Cardiac muscle cell (in vitro differentiated cells and primary cell): ENCODE measurements around the gene FHIT. TPM values are rescaled to one million over a fixed set of nuclear protein-coding genes. Genes with fewer than 3 reads are reported as not detected.

Experiments used
- DNase-seq, 2 donors: peaks; one replicate each; pipeline versions ENCODE4 v3.0.0 to v3.0.0-alpha.2; 2010 to 2017; ENCODE audit warnings: low read depth in 1 of 2, low spot score in 1 of 2
- H3K27ac ChIP-seq: fragments of 200-600 bp; sonication (generic); 2 replicates; pipeline ENCODE4 v1.5.1; 2016
- H3K27me3 ChIP-seq: fragments of 200-600 bp; sonication (generic); 2 replicates; pipeline ENCODE4 v1.6.0; 2016; ENCODE audit warnings: control low read depth
- H3K36me3 ChIP-seq: fragments of 200-600 bp; sonication (generic); 2 replicates; pipeline ENCODE4 v1.5.1; 2016; ENCODE audit warnings: control low read depth
- H3K4me1 ChIP-seq: fragments of 200-600 bp; sonication (generic); 2 replicates; pipeline ENCODE4 v1.8.1; 2017; ENCODE audit warnings: low read depth, mild to moderate bottlenecking, mixed run types
- H3K4me3 ChIP-seq: fragments of 200-600 bp; sonication (generic); 2 replicates; pipeline ENCODE4 v1.5.1; 2016; ENCODE audit warnings: mild to moderate bottlenecking
- H3K9me3 ChIP-seq: fragments of 200-600 bp; sonication (generic); 2 replicates; pipeline ENCODE4 v1.5.1; 2017; ENCODE audit warnings: low read depth, mild to moderate bottlenecking, control low read depth
- polyA plus RNA-seq: library from polyadenylated mRNA; unstranded; fragments of >200 nt; fragmentation: Nextera tagmentation; extraction: Ambion mirVana; gene quantifications from 2 replicates; pipeline ENCODE4 v1.2.1, GENCODE V29; 2016
- total RNA-seq: library from RNA; depleted of rRNA; stranded (reverse); fragments of >200 nt; gene quantifications from 2 replicates; pipeline ENCODE4 v1.2.3, GENCODE V29; 2016
- TF ChIP-seq, protein P1 (sequence below): IDR thresholded peaks from 2 replicates; pipeline ENCODE4 v1.5.1; 2012; ENCODE audit warnings: low read depth, mild to moderate bottlenecking, low read length

FHIT gene
- total and polyA plus RNA-seq, 2 experiments from 2014 or later, result 6.9 to 12.5 TPM

DNA sequence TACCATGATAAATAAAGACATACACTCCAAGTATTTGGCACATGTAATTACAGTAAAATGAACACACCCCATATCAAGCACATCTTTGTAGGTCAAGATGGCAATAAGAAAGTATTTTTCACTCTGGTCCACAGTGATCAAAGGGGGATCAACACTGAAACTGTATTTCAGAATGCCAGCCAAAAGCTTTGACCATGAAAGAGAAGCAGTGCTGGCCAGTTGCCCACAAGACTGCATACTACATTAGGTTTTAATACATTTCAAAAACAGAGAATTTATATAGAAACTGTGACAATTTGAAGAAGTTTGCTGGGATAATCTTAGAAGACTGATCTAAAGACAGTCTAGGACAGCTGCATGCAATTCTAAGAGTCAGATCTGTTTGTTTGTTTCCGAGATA, 1035.3 kb downstream of the FHIT start:
- Histone ChIP-seq H3K27me3 (no peaks in the 10 kb centered on the region), H3K4me1 (peaks cover 9% of the 10 kb centered on the region), H3K27ac (no peak overlapping the region), H3K9me3 (no peaks in the 10 kb centered on the region), H3K36me3 (no peaks in the 10 kb centered on the region), H3K4me3 (no peak overlapping the region)
- TF ChIP-seq, protein P1, sequence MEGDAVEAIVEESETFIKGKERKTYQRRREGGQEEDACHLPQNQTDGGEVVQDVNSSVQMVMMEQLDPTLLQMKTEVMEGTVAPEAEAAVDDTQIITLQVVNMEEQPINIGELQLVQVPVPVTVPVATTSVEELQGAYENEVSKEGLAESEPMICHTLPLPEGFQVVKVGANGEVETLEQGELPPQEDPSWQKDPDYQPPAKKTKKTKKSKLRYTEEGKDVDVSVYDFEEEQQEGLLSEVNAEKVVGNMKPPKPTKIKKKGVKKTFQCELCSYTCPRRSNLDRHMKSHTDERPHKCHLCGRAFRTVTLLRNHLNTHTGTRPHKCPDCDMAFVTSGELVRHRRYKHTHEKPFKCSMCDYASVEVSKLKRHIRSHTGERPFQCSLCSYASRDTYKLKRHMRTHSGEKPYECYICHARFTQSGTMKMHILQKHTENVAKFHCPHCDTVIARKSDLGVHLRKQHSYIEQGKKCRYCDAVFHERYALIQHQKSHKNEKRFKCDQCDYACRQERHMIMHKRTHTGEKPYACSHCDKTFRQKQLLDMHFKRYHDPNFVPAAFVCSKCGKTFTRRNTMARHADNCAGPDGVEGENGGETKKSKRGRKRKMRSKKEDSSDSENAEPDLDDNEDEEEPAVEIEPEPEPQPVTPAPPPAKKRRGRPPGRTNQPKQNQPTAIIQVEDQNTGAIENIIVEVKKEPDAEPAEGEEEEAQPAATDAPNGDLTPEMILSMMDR, result no peak
- DNase-seq, result no peak

DNA sequence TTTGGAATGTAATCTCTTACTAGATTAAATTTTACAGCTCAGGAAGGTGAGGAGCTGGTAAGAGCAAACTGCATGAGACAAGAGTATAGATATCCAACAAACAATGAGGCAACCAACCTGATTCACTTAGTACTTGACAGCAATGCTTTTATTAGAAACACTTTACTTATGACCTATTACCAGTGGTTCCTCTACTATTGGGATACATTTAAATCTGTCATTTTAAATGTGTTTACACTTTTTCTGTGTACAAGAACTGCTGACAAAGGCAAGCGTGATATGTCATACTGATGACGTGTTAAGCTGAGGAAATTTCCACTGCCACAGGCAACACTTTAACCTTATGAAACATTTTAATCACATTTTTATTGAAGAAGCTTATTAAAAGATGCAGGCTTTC, 1043.3 kb downstream of the FHIT start:
- H3K4me3 ChIP-seq, result no peak overlapping the region
- H3K27me3 ChIP-seq, result no peaks in the 10 kb centered on the region
- no peaks in the 10 kb centered on the region for H3K9me3 ChIP-seq
- H3K36me3 ChIP-seq, result no peaks in the 10 kb centered on the region
- H3K27ac ChIP-seq, result no peak overlapping the region
- TF ChIP-seq, protein P1, result no peak
- DNase-seq, result no peak
- H3K4me1 ChIP-seq, result peaks cover 7% of the 10 kb centered on the region

DNA sequence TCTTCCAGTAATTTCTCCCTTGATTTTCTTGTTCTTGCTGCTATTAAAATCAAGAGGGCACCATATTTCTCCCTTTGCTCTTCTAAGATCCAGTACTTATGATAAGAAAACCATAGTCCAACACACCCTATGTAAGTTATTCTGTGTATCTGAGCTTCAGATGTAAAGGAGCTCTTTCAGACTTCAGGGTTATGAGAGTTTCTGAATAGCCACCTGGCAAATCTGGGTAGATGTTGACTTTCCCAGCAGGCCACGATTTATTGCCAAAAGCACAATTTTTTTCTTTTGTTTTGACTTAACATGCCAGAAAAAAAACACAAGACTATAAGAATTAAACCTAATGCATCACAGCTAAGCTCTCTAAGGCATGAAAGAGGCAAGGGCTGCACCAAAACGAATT, 1045.0 kb downstream of the FHIT start:
- Histone ChIP-seq H3K4me3 (no peak overlapping the region), H3K9me3 (no peaks in the 10 kb centered on the region), H3K36me3 (no peaks in the 10 kb centered on the region), H3K4me1 (peaks cover 7% of the 10 kb centered on the region), H3K27me3 (no peaks in the 10 kb centered on the region), H3K27ac (no peak overlapping the region)
- TF ChIP-seq, protein P1, result no peak
- no peak for DNase-seq

DNA sequence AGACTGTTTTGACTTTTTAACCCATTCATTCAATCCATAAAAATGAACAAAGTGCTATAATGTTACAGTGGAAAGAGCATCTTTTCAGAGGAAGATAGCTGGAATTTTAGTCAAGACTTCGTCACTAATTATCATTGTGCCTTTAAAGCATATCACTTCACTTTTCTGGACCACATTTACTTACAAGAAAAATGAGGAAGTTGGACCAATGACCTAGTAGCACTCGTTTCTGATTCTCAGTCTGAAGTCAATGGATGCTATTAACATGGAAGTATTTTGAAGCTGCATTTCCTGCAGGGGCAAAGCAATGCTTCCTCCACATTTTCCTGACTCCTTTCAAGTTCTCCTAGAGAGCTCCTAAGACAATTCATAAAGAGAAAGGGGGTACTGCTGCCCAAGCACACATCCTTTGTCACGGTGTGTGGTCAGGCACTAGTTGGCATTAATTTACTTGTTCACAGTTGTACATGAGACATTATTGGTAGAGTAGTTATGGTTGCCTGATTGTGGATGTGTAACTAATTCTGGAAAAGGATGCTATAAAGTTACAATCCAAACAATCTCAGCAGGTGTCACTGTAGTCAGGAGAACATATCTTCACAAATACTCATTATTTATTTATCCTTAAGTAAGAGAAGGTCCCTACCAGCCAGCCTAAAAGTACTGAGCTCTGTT, 1049.1 kb downstream of the FHIT start:
- no peak overlapping the region for H3K27ac ChIP-seq
- no peak for DNase-seq
- no peaks in the 10 kb centered on the region for H3K27me3 ChIP-seq
- TF ChIP-seq, protein P1, result no peak
- no peaks in the 10 kb centered on the region for H3K4me1 ChIP-seq
- no peak overlapping the region for H3K4me3 ChIP-seq
- no peaks in the 10 kb centered on the region for H3K36me3 ChIP-seq
- no peaks in the 10 kb centered on the region for H3K9me3 ChIP-seq

DNA sequence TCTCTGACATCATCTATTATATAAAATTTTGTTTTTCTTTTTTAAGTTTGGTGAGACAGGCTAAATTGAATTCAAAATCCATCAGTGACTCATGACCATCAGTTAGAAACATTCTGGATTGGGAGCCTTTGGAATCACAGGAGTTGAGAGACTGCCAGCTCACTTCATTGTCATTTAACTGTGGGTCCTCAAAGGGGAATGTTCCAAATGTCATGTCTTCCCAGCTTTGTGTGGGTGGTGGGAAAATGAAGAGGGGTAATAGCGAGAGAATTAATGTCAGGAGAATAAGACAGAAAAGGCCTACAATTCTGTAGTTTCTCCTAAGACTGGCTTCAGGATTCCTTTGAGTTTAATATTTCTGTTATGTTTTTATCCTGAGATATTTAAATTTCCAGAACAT, 1051.9 kb downstream of the FHIT start:
- no peak for DNase-seq
- TF ChIP-seq, protein P1, result no peak
- no peak overlapping the region for H3K4me3 ChIP-seq

More for the DNA sequence above, 1051.9 kb downstream of the FHIT start:
- no peaks in the 10 kb centered on the region for H3K36me3 ChIP-seq
- H3K27ac ChIP-seq, result no peak overlapping the region
- no peaks in the 10 kb centered on the region for H3K27me3 ChIP-seq
- no peaks in the 10 kb centered on the region for H3K9me3 ChIP-seq
- no peaks in the 10 kb centered on the region for H3K4me1 ChIP-seq
